AG20443 (cell line): Measurements from ENCODE around the gene LRCH4.

Experiments used
- DNase-seq: peaks from one replicate; pipeline ENCODE4 v3.0.0; 2012; ENCODE audit warnings: low spot score, mixed read lengths

LRCH4 gene

GRCh38 chr7:100604976-100605911, 19.3 kb upstream of the LRCH4 start:
- no peak for DNase-seq

DNA sequence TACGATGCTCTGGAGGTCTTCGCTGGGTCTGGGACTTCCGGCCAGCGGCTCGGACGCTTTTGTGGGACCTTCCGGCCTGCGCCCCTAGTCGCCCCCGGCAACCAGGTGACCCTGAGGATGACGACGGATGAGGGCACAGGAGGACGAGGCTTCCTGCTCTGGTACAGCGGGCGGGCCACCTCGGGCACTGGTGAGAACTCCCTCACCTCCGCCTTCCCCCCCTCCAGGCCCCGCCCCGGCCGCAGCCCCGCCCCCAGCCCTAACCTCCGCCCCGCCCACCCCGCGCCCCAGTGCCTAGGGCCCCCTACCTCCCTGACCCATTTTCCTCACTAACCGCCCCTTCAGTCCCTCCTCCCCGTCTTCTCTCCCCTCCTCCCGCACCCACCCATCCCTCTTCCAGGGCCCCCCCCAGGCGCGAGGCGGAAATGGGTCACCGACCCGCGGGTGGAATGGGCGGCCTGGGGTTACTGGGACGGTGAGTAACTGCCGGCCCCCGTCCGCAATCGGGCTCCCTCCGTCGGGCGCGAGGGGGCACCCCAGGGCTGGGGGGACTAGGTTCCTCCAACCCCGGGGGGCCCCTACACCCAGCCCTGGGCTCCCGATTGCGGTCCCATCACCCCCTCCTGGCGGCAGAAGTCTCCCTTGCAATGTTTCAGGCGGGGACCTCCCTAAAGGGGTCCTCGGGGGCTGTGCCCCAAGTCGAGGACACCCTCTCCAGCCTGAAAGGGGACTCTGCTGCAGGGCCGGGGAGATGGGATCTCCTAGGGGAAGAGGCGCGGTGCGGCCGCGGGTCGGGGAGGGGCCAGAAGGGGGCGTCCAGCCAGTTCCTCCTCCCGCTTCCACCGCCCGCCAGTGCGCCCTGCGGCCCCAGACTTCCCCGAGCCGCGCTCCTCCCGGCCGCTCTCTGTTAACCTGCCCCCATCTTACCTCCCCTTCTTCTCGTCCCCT, 18.4 kb upstream of the LRCH4 start:
- DNase-seq, result peak; percentile 84

DNA sequence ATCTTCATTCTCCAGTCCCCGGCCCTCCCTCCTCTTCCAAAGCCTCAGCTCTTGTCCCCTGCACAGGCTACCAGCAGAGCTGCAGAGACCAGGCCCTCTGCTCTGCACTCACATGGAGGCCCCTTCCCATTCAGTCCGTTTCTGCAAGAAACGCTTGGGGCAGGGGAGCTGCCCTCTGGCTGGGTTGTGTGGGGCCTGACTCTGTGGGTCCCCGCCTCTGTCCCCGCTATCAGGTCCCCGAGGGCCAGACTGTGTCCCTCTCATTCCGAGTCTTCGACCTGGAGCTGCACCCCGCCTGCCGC, 17.7 kb upstream of the LRCH4 start:
- DNase-seq, result peak; percentile 21

DNA sequence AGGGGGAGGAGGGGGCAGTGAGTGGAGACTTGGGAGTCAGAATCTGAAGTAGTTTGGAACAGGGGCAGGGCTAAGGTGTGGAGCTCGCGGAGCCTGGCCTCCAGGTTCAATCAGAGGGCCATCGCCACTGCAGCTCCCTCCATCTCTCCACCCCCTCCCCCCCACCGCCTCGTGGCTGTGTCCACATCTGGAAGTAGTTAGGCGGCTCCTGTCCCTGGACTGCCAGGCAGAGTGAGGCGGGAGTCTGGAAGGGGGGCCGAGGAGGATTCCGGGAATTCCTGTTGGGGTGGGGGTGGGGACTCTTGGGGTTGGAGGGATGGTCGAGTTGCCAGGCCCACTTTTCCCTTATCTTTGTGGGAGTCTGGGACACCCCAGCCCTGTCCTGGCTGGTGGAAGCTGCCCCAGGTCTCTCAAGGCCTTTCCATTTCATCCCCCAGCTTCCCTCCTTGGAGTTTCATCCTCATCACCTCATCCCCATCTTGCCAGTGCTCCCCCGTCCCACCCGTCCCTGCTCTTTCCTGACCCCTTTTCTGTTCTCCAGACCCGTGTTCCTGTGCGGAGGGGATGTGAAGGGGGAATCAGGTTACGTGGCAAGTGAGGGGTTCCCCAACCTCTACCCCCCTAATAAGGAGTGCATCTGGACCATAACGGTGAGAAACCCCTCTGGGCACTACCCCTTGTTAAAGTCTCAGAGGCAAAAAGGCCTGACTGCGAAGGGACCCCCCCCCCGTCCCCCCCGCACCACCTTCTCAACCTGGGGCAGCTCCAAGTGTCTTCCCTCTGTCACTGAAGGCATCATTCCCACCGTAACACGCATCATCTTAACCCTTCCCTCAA, 17.2 kb upstream of the LRCH4 start:
- DNase-seq, result peak; percentile 91

DNA sequence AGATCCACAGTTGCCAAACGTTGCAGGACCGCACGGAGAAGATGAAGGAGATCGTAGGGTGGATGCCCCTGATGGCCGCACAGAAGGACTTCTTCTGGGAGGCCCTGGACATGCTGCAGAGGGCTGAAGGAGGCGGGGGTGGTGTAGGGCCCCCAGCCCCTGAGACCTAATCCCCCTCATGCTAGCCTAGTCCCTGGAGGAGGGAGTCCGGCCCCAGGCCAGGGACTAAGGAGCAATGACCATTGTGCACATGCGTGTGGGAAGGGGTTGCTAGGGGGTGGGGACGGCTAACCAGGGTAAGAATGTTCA, 14.8 kb upstream of the LRCH4 start:
- DNase-seq, result no peak

GRCh38 chr7:100599911-100600729, 14.2 kb upstream of the LRCH4 start:
- no peak for DNase-seq

GRCh38 chr7:100598425-100598824, 12.5 kb upstream of the LRCH4 start:
- DNase-seq, result no peak

GRCh38 chr7:100595188-100595587, 9.3 kb upstream of the LRCH4 start:
- DNase-seq, result no peak

DNA sequence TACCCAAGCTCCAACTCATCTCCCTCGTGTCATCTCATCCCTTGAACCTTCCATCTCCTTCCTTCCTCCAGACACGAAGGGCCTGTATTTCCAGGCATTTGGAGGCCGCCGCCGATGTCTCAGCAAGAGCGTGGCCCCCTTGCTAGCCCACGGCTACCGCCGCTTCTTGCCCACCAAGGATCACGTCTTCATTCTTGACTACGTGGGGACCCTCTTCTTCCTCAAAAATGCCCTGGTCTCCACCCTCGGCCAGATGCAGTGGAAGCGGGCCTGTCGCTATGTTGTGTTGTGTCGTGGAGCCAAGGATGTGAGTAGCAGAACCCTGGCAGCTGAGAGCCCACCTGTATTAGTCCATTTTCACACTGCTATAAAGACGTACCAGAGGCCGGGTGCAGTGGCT, 5.7 kb upstream of the LRCH4 start:
- no peak for DNase-seq

DNA sequence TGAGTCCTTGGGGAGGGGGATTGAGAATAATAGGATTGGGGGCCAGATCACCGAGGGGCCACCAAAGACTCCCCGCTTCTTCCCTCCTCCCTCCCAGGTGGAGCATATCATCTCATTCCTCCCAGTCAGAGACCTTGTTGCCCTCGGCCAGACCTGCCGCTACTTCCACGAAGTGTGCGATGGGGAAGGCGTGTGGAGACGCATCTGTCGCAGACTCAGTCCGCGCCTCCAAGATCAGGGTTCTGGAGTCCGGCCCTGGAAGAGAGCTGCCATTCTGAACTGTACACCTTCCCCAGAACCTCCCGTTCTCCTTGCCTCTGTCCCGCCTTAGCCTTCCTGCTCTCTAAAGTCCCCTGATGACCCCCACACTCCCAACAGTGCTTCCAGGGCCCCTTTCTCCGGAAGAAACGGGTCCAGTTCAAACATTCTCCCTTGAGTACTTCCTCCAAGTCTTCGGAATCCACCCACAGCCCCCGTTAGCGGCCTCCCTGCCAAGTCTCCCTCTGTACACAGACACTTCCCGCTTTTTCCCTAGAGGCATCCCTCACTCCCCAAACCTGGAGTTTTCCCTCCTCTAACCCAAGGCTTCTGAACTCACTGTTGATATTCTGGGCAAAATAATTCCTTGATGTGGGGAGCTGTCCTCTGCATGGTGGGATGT, 4.3 kb upstream of the LRCH4 start:
- no peak for DNase-seq

DNA sequence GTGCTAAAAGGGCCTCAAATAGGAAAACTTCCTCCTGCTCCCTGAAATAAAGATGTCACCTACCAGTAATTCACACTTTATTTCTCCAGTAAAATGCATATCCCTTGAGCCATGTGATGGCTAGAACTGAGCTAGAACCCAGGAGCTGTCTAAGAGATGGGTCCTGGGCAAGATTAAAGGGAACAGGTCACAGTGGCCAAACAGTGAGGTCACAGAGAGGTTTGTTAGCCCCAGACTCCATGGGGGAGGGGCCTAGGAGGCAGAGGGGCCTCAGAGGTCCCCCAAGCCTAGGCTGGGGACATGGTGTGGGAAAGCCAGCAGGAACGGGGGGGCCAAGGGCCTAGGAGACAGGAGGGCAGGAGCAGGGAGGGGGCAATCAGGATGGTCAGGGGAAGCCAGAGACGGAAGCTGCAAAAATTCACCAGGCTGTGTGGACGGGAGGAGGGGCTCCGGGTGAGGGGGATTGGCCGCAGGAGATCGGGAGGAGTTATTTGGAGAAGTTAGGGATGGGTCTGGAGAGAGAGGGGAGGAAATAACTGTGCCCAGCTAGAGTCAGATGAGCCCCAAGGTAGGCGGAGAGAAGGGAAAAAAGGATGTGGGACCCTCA, 3.5 kb upstream of the LRCH4 start:
- DNase-seq, result no peak

DNA sequence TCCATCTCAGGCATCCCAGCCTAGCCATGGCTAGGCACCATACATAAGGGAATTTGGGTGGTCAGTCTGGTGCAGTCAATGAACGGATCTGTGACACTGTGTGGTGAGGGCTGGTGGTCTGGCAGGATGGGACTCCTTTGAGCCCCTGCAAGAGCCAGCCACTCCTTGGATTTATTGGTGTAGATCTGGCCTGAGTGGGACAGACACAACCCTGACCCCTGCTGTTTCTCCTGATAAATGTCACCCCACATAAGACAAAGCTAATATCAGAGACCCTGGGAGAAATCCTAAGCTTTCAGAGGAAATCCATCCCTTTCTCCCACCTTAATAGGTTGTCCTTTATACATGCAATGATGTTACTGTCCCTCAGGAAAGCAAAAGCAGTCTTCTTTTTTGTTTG, 2.5 kb upstream of the LRCH4 start:
- DNase-seq, result peak; percentile 26

DNA sequence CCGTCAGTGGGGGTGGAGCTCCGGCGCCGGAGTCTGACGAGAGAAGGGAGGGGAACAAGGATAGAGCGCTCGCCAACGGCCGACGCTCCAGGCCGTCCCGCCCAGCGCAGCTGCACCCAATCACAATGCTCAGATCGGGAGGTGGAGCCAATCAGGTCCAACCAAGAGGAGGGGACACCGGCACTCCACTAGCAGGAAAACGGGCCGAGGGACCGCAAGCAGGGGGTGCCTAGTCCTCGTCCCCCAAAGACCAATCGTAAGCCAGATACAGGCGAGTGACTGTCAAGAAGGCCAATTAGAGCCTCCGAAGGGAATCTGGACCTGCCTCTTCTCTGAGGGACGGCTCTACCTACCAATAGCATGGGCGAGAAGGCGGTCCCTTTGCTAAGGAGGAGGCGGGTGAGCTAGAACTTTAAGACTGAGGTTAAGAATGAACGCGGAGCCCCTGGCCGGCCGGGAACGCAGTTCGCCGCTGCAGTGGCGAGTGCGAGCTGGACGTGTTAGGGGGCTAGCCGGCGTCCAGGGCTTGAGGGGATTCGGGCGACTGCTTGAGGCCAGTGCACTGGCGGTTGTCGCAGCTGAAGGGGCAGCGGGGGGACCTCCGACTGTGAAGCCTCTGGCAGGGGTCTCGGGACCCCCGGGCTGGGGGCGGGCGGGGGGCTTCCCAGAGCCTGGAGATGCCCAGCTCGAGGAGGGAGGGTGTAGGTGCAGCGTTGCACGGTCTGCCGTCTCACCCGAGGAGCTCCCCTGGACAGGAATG, 517 bp upstream of the LRCH4 start, which contains the start of gene FBXO24:
TSS of gene FBXO24 (plus strand) at position 63 of the 760 bp plus-strand sequence. CDS start at position 361, 298 bp downstream.
- peak; percentile 99 for DNase-seq

DNA sequence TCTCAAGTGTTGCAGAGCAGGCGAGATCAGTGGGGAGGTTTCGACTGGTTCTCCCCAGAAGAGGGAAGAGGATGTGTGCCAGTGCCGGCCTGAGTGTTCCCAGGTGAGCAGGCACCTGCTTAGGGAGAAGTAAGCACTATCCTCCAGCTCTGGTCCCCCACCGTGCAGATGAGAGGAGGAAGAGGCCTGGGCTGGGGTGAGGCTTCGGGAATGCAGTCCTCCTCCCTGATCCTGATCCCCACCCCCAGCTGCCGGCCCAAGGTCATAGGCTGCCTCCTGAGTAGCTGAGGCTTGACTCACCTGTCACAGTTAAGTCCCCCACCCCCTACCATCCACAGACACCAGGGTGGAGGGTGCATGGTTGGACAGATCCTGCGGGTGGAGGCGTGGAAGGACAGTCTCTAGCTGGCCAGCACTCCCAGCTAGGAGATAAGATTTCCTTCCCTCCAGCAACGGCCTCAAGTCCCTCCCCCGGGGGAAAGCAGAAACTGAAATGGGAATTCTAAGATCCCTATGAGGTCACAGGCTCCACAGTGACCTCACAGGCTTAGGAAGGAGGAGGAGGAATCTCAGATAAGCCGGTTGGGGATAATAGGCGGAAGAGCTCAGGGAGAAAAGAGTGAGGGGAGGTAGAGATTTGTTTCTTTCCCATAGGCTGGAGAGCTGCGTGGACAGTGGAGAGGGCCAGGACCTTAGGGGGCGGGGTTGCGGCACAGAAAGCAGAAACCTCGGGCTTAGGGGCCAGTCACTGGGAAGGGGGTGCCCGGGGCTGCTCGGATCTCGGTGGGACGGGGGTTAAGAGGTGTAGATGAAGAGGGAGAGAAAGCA, 1.0 kb downstream of the LRCH4 start:
- peak; percentile 45 for DNase-seq

DNA sequence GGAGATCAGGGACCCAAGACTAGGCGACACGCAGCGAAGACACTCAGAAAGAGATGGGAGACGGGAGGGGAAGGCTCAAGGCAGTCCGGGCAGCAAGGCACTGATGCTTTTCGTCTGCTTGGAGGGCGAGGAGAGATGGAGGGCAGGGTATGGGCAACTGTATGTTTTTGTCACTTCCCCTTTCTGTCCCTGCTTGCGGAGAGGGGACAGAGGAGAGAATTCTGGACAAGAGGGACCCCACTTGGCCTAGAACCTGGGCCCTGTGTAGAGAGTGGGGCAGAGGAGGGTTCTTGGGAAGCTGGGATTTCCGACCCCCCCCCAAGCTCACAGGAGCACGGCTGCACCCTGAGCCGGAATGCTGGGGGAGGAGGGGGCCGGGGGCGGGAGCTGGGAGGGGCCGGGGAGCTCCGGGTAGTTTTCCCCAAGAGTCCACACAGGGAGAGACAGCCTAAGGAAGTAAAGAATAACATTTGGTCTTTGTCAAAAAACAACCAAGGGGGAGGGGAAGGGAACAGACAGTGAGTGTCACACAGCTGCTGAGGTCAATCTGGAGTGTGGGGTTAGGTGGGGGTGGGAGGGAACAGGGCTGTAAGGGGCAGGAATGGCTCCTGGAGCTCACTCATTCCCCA, 1.8 kb downstream of the LRCH4 start:
- DNase-seq, result no peak

- no peak for DNase-seq
These were observed 2.5 kb downstream of the LRCH4 start for GRCh38 chr7:100583132-100584053.

- no peak for DNase-seq
These were observed 3.3 kb downstream of the LRCH4 start for GRCh38 chr7:100582650-100583049.
